Smooth muscle cell (in vitro differentiated cells): Measurements from ENCODE around the gene EFHC1. TPM values are rescaled to one million over a fixed set of nuclear protein-coding genes. Genes with fewer than 3 reads are reported as not detected.

Experiments
- DNase-seq: peaks from one replicate; lab custom pipeline; 2025; ENCODE audit not compliant: unreplicated experiment; lab: John Stamatoyannopoulos, UW
- H2AFZ ChIP-seq: fragments of 200-600 bp; sonication (generic); 2 replicates; pipeline ENCODE4 v1.6.0; 2016; ENCODE audit warnings: antibody characterized with exemption, low read depth, mild to moderate bottlenecking
- H3F3A ChIP-seq: fragments of 200-600 bp; sonication (generic); 2 replicates; pipeline ENCODE4 v1.6.0; 2017; ENCODE audit warnings: antibody characterized with exemption, low read depth
- H3K27ac ChIP-seq: fragments of 200-600 bp; sonication (generic); 2 replicates; pipeline ENCODE4 v1.5.1; 2016; ENCODE audit warnings: low read depth, mild to moderate bottlenecking
- H3K27me3 ChIP-seq: fragments of 200-600 bp; sonication (generic); 2 replicates; pipeline ENCODE4 v1.6.1; 2016; ENCODE audit warnings: low read depth, mild to moderate bottlenecking
- H3K36me3 ChIP-seq: fragments of 200-600 bp; sonication (generic); 2 replicates; pipeline ENCODE4 v1.5.1; 2016; ENCODE audit warnings: low read depth
- H3K4me1 ChIP-seq: fragments of 200-600 bp; sonication (generic); 2 replicates; pipeline ENCODE4 v1.5.1; 2016; ENCODE audit warnings: low read depth
- H3K4me2 ChIP-seq: fragments of 200-600 bp; sonication (generic); 2 replicates; pipeline ENCODE4 v1.6.0; 2016; ENCODE audit warnings: mild to moderate bottlenecking
- H3K4me3 ChIP-seq: fragments of 200-600 bp; sonication (generic); 2 replicates; pipeline ENCODE4 v1.5.1; 2016; ENCODE audit warnings: mild to moderate bottlenecking
- H3K79me2 ChIP-seq: fragments of 200-600 bp; sonication (generic); 2 replicates; pipeline ENCODE4 v1.6.0; 2016; ENCODE audit warnings: low read depth, mild to moderate bottlenecking
- H3K9ac ChIP-seq: fragments of 200-600 bp; sonication (generic); 2 replicates; pipeline ENCODE4 v1.6.0; 2016; ENCODE audit warnings: low read depth
- H3K9me3 ChIP-seq: fragments of 200-600 bp; sonication (generic); replicated peaks from 2 replicates; pipeline ENCODE4 v1.5.1; 2016; ENCODE audit warnings: low read depth
- H4K20me1 ChIP-seq: fragments of 200-600 bp; sonication (generic); 2 replicates; pipeline ENCODE4 v1.6.0; 2016; ENCODE audit warnings: low read depth
- CTCF ChIP-seq: fragments of 200-600 bp; sonication (generic); IDR thresholded peaks from 2 replicates; pipeline ENCODE4 v1.5.1; 2017; ENCODE audit warnings: borderline replicate concordance, mild to moderate bottlenecking, antibody characterized with exemption; ENCODE audit not compliant: insufficient read depth, poor library complexity, severe bottlenecking
- WGBS: methylation state at CpG from one replicate; pipeline ENCODE4 v1.1.7; 2016; ENCODE audit warnings: low lambda C conversion rate; 5-methylcytosine and 5-hydroxymethylcytosine counted together
- polyA plus RNA-seq: library from polyadenylated mRNA; unstranded; fragments of >200 nt; fragmentation: Nextera tagmentation; extraction: Ambion mirVana; gene quantifications from 2 replicates; pipeline ENCODE4 v1.2.1, GENCODE V29; 2016
- total RNA-seq: library from RNA; depleted of rRNA; stranded (reverse); fragments of >200 nt; gene quantifications from 2 replicates; pipeline ENCODE4 v1.2.3, GENCODE V29; 2014

Gene EFHC1
- total and polyA plus RNA-seq, 2 experiments from 2014 or later: 11.0 to 25.9 TPM

DNA sequence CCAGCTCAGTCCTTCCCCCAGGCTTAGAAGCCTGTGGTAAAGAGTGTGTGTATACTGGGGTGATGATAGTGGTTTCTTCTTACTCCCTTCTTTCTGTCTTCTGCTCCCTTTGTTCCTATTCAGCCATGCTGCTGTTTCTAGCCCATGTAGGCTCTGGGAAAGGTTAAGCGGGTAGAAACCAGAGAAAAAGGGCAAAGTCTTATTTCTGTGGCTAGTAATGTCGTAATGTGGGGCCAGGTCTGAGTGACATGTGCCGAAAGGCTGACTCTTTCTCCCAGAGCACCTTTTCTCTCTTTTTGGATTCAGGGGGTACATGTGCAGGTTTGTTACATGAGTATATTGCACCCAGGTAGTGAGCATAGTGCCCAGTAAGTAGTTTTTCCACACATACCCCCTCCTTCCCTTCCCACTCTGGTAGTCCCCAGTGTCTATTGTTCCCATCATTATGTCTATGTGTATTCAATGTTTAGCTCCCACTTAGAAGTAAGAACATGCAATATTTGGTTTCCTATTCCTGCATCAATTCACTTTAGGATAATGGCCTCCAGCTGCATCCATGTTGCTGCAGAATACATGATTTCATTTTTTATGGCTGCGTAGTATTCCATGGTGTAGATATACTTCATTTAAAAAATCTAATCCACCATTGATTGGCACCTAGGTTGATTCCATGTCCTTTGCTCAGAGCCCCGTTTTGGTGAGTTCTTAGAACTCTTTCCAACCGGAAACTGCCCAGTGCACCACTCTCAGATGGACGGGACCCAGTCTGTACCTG is 74.3 kb downstream of the EFHC1 start:
- WGBS: 97% methylated on average over 7 of the region's 7 CpGs
- no peak for TF ChIP-seq CTCF

DNA sequence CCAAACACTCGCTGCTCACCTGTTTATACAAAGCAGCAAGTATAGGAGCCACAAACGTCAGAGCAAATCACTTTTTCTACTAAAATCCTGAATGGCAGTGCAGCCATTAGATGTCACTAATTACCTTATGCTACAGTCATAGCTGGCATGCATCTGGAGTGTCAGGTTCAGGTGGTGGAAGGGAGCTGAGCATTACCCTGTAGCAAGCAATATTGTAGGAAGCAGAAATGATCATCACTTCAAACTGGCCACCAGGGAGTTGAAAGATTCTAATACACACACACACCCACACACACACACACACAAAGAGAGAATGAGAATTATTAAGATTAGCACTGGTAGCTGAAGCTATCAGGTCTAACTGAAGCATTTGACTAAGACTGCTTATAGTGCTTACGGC is 75.8 kb downstream of the EFHC1 start:
- H3K27me3 ChIP-seq: no peaks in the 10 kb centered on the region
- H3K79me2 ChIP-seq: no peaks in the 10 kb centered on the region
- H3K9ac ChIP-seq: no peak overlapping the region
- 85% methylated on average over 3 of the region's 3 CpGs for whole genome bisulfite sequencing
- H4K20me1 ChIP-seq: no peaks in the 10 kb centered on the region
- no peak for TF ChIP-seq CTCF
- no peak overlapping the region for H3K4me3 ChIP-seq
- no peaks in the 10 kb centered on the region for H3K36me3 ChIP-seq
- H2AFZ ChIP-seq: no peak overlapping the region
- H3F3A ChIP-seq: no peaks in the 10 kb centered on the region
- no peak for DNase-seq
- H3K4me2 ChIP-seq: no peak overlapping the region
- H3K4me1 ChIP-seq: peaks cover 7% of the 10 kb centered on the region
- no peak overlapping the region for H3K27ac ChIP-seq
- H3K9me3 ChIP-seq: no peaks in the 10 kb centered on the region

More for the DNA sequence above, 74.3 kb downstream of the EFHC1 start:
- Histone ChIP-seq H3K36me3 (no peaks in the 10 kb centered on the region), H3K4me3 (no peak overlapping the region), H3K4me1 (peaks cover 7% of the 10 kb centered on the region), H2AFZ (no peak overlapping the region), H3K4me2 (no peak overlapping the region), H3K9me3 (no peaks in the 10 kb centered on the region), H4K20me1 (no peaks in the 10 kb centered on the region), H3K79me2 (no peaks in the 10 kb centered on the region), H3K9ac (no peak overlapping the region), H3F3A (no peaks in the 10 kb centered on the region), H3K27ac (no peak overlapping the region), H3K27me3 (no peaks in the 10 kb centered on the region)
- no peak for DNase-seq

GRCh38 chr6:52496631-52497030 is 76.5 kb downstream of the EFHC1 start:
- H3K27ac ChIP-seq: no peak overlapping the region
- H3K36me3 ChIP-seq: no peaks in the 10 kb centered on the region
- no peak for DNase-seq
- no peak overlapping the region for H2AFZ ChIP-seq
- no peak for TF ChIP-seq CTCF
- H3F3A ChIP-seq: no peaks in the 10 kb centered on the region
- H4K20me1 ChIP-seq: no peaks in the 10 kb centered on the region
- H3K4me3 ChIP-seq: no peak overlapping the region
- no peak overlapping the region for H3K9ac ChIP-seq
- no peaks in the 10 kb centered on the region for H3K27me3 ChIP-seq
- 93% methylated on average over 2 of the region's 2 CpGs for WGBS
- no peaks in the 10 kb centered on the region for H3K79me2 ChIP-seq
- H3K4me2 ChIP-seq: no peak overlapping the region
- H3K9me3 ChIP-seq: no peaks in the 10 kb centered on the region
- peaks cover 7% of the 10 kb centered on the region for H3K4me1 ChIP-seq
